Neural crest cell (in vitro differentiated cells): ENCODE measurements around the gene CNOT6. TPM values are rescaled to one million over a fixed set of nuclear protein-coding genes. Genes with fewer than 3 reads are reported as not detected.
A peak's percentile ranks its signal among the peaks of the same experiment; 100 is the strongest.
"Not testable (repeated sequence)": the region's sequence is repeated elsewhere in the genome, so short reads cannot be mapped to it uniquely, and the experiment has no call there.

Experiments used
- DNase-seq: peaks from one replicate; pipeline ENCODE4 v3.0.0; 2021; ENCODE audit warnings: low read depth, mixed read lengths, low spot score
- H3K27ac Mint-ChIP-seq: one replicate; pipeline ENCODE4 v1.8.0; 2021; ENCODE audit warnings: mild to moderate bottlenecking, mixed read lengths; ENCODE audit not compliant: unreplicated experiment
- H3K27me3 Mint-ChIP-seq: 2 replicates; pipeline ENCODE4 v1.8.0; 2021; ENCODE audit warnings: low read depth, mild to moderate bottlenecking, mixed read lengths
- H3K36me3 Mint-ChIP-seq: 2 replicates; pipeline ENCODE4 v1.8.0; 2021; ENCODE audit warnings: low read depth, mild to moderate bottlenecking, mixed read lengths
- H3K4me1 Mint-ChIP-seq: 2 replicates; pipeline ENCODE4 v1.8.0; 2021; ENCODE audit warnings: mixed read lengths
- H3K4me3 Mint-ChIP-seq: one replicate; pipeline ENCODE4 v1.8.0; 2021; ENCODE audit warnings: mild to moderate bottlenecking, mixed read lengths
- H3K9me3 Mint-ChIP-seq: 2 replicates; pipeline ENCODE4 v1.8.0; 2021; ENCODE audit warnings: mixed read lengths
- total RNA-seq: library from RNA; stranded (reverse); gene quantifications from 2 replicates; pipeline ENCODE4 v1.2.1, GENCODE V29; 2021
- TF ChIP-seq, protein P1 (sequence below): fragments of 200-600 bp; sonication (generic); conservative IDR thresholded peaks from 2 replicates; pipeline ENCODE4 v1.5.0; 2021; ENCODE audit warnings: antibody characterized with exemption, mild to moderate bottlenecking

CNOT6 gene
- total RNA-seq, 1 donor from 2014 or later = 75.7 TPM

- Mint-ChIP-seq H3K27me3 (no peaks in the 10 kb centered on the region), H3K27ac (peak overlapping the region; percentile 43), H3K4me1 (peaks cover 39% of the 10 kb centered on the region), H3K4me3 (peak overlapping the region; percentile 86), H3K36me3 (peaks cover 10% of the 10 kb centered on the region), H3K9me3 (peaks cover 3% of the 10 kb centered on the region)
- TF ChIP-seq, protein P1, sequence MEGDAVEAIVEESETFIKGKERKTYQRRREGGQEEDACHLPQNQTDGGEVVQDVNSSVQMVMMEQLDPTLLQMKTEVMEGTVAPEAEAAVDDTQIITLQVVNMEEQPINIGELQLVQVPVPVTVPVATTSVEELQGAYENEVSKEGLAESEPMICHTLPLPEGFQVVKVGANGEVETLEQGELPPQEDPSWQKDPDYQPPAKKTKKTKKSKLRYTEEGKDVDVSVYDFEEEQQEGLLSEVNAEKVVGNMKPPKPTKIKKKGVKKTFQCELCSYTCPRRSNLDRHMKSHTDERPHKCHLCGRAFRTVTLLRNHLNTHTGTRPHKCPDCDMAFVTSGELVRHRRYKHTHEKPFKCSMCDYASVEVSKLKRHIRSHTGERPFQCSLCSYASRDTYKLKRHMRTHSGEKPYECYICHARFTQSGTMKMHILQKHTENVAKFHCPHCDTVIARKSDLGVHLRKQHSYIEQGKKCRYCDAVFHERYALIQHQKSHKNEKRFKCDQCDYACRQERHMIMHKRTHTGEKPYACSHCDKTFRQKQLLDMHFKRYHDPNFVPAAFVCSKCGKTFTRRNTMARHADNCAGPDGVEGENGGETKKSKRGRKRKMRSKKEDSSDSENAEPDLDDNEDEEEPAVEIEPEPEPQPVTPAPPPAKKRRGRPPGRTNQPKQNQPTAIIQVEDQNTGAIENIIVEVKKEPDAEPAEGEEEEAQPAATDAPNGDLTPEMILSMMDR = no peak
- DNase-seq = no peak
Measured at GRCh38 chr5:180492226-180492903, 1.8 kb upstream of the CNOT6 start.

- no peaks in the 10 kb centered on the region for H3K9me3 Mint-ChIP-seq
- peaks cover 44% of the 10 kb centered on the region for H3K4me1 Mint-ChIP-seq
- TF ChIP-seq, protein P1 = peak; percentile 14
- peak overlapping the region; percentile 93 for H3K4me3 Mint-ChIP-seq
- peaks cover 10% of the 10 kb centered on the region for H3K36me3 Mint-ChIP-seq
- no peaks in the 10 kb centered on the region for H3K27me3 Mint-ChIP-seq
- H3K27ac Mint-ChIP-seq = peak overlapping the region; percentile 91
- peak; percentile 20 for DNase-seq
Measured at GRCh38 chr5:180494510-180495181, 467 bp downstream of the CNOT6 start.

- no peaks in the 10 kb centered on the region for H3K27me3 Mint-ChIP-seq
- DNase-seq = no peak
- H3K36me3 Mint-ChIP-seq = peaks cover 10% of the 10 kb centered on the region
- no peaks in the 10 kb centered on the region for H3K9me3 Mint-ChIP-seq
- TF ChIP-seq, protein P1 = no peak
- peaks cover 44% of the 10 kb centered on the region for H3K4me1 Mint-ChIP-seq
- H3K27ac Mint-ChIP-seq = peak overlapping the region; percentile 91
- H3K4me3 Mint-ChIP-seq = peak overlapping the region; percentile 87
Measured at GRCh38 chr5:180495292-180495691, 1.1 kb downstream of the CNOT6 start.

GRCh38 chr5:180495991-180496741 is 2.0 kb downstream of the CNOT6 start:
- no peak for DNase-seq
- Mint-ChIP-seq H3K36me3 (peaks cover 10% of the 10 kb centered on the region), H3K9me3 (no peaks in the 10 kb centered on the region), H3K4me1 (peaks cover 40% of the 10 kb centered on the region), H3K4me3 (peak overlapping the region; percentile 87), H3K27me3 (no peaks in the 10 kb centered on the region), H3K27ac (peak overlapping the region; percentile 81)
- TF ChIP-seq, protein P1 = no peak

- H3K4me3 Mint-ChIP-seq = peak overlapping the region; percentile 18
- peaks cover 34% of the 10 kb centered on the region for H3K4me1 Mint-ChIP-seq
- not testable (repeated sequence) for DNase-seq, H3K9me3 Mint-ChIP-seq, H3K27me3 Mint-ChIP-seq, H3K27ac Mint-ChIP-seq
- H3K36me3 Mint-ChIP-seq = peaks cover 10% of the 10 kb centered on the region
Measured at GRCh38 chr5:180496806-180497205, 2.6 kb downstream of the CNOT6 start.

GRCh38 chr5:180497865-180498264 is 3.7 kb downstream of the CNOT6 start:
- not testable (repeated sequence) for H3K36me3 Mint-ChIP-seq, H3K9me3 Mint-ChIP-seq, H3K27ac Mint-ChIP-seq, H3K27me3 Mint-ChIP-seq, DNase-seq
- peaks cover 29% of the 10 kb centered on the region for H3K4me1 Mint-ChIP-seq
- H3K4me3 Mint-ChIP-seq = peak overlapping the region; percentile 6
